ENCODE measurements around the gene CCDC38. TPM values are rescaled to one million over a fixed set of nuclear protein-coding genes. Genes with fewer than 3 reads are reported as not detected.

The CCDC38 gene
- total RNA-seq, result under 0.01 TPM in 2 replicates

- no peaks in the 10 kb centered on the region for H4K20me1 ChIP-seq (ENCODE audit: insufficient read depth, low read length)
- no peaks in the 10 kb centered on the region for H3K36me3 ChIP-seq (ENCODE audit: insufficient read depth, low read length)
- H3K4me3 ChIP-seq (ENCODE audit: insufficient read depth, low read length), result peak within 1 kb of the TSS; percentile 78
- no peaks in the 10 kb centered on the region for H3K27me3 ChIP-seq (ENCODE audit: insufficient read depth, low read length)
- H3K4me1 ChIP-seq (ENCODE audit: insufficient read depth, low read length), result peaks cover 3% of the 10 kb centered on the region
- peak; percentile 99 for DNase-seq (ENCODE audit: insufficient read length, low spot score, missing footprints)
- peak within 1 kb of the TSS; percentile 73 for H2AFZ ChIP-seq (ENCODE audit: low read length)
- H3K4me2 ChIP-seq (ENCODE audit: insufficient read depth, low read length), result peak within 1 kb of the TSS; percentile 77
- no peak within 1 kb of the TSS for H3K27ac ChIP-seq (ENCODE audit: low read depth, low read length)
- no peak for TF ChIP-seq CTCF (IDR thresholded peaks at IDR 0.05; ENCODE audit: extremely low read depth, low read depth, low read length)
- H3K9me3 ChIP-seq (ENCODE audit: low read depth, low read length), result no peaks in the 10 kb centered on the region
- H3K79me2 ChIP-seq (ENCODE audit: insufficient read depth, low read length), result no peaks in the 10 kb centered on the region
These were observed at the start of gene CCDC38 for GRCh38 chr12:95942524-95943329. CCDC38 (minus strand) TSS chr12:95942614; CDS start chr12:95936509, 6,105 bp downstream.

- Histone ChIP-seq H3K4me3 (ENCODE audit: insufficient read depth, low read length) (no peak overlapping the region), H3K27me3 (ENCODE audit: insufficient read depth, low read length) (peaks cover 12% of the 10 kb centered on the region), H3K27ac (ENCODE audit: low read depth, low read length) (no peak overlapping the region), H3K36me3 (ENCODE audit: insufficient read depth, low read length) (no peaks in the 10 kb centered on the region), H4K20me1 (ENCODE audit: insufficient read depth, low read length) (no peaks in the 10 kb centered on the region), H3K79me2 (ENCODE audit: insufficient read depth, low read length) (no peaks in the 10 kb centered on the region), H2AFZ (ENCODE audit: low read length) (no peak overlapping the region), H3K4me2 (ENCODE audit: insufficient read depth, low read length) (no peak overlapping the region), H3K9me3 (ENCODE audit: low read depth, low read length) (no peaks in the 10 kb centered on the region), H3K4me1 (ENCODE audit: insufficient read depth, low read length) (peaks cover 7% of the 10 kb centered on the region)
- no peak for TF ChIP-seq CTCF (IDR thresholded peaks at IDR 0.05; ENCODE audit: extremely low read depth, low read depth, low read length)
- no peak for DNase-seq (ENCODE audit: insufficient read length, low spot score, missing footprints)
These were observed 47.7 kb upstream of the CCDC38 start for GRCh38 chr12:95990136-95990535.

- H3K27ac ChIP-seq (ENCODE audit: low read depth, low read length), result no peak overlapping the region
- no peaks in the 10 kb centered on the region for H3K79me2 ChIP-seq (ENCODE audit: insufficient read depth, low read length)
- H3K36me3 ChIP-seq (ENCODE audit: insufficient read depth, low read length), result no peaks in the 10 kb centered on the region
- H3K4me1 ChIP-seq (ENCODE audit: insufficient read depth, low read length), result peaks cover 2% of the 10 kb centered on the region
- no peak overlapping the region for H2AFZ ChIP-seq (ENCODE audit: low read length)
- DNase-seq (ENCODE audit: insufficient read length, low spot score, missing footprints), result no peak
- H3K4me2 ChIP-seq (ENCODE audit: insufficient read depth, low read length), result no peak overlapping the region
- H3K4me3 ChIP-seq (ENCODE audit: insufficient read depth, low read length), result no peak overlapping the region
- no peak for TF ChIP-seq CTCF (IDR thresholded peaks at IDR 0.05; ENCODE audit: extremely low read depth, low read depth, low read length)
- peaks cover 12% of the 10 kb centered on the region for H3K27me3 ChIP-seq (ENCODE audit: insufficient read depth, low read length)
- H3K9me3 ChIP-seq (ENCODE audit: low read depth, low read length), result no peaks in the 10 kb centered on the region
- no peaks in the 10 kb centered on the region for H4K20me1 ChIP-seq (ENCODE audit: insufficient read depth, low read length)
These were observed 47.2 kb upstream of the CCDC38 start for GRCh38 chr12:95989504-95990123.
